Neural cell (in vitro differentiated cells): ENCODE data around the gene PRLHR. TPM values are rescaled to one million over a fixed set of nuclear protein-coding genes. Genes with fewer than 3 reads are reported as not detected.

Experiments
- H2AFZ ChIP-seq: fragments of 200-600, 300-800 bp; sonication (generic), shearing (Covaris generic); 2 replicates; pipeline ENCODE4 v1.6.0; 2014; ENCODE audit warnings: low read depth, mild to moderate bottlenecking, antibody characterized with exemption, low read length, moderate library complexity
- H3F3A ChIP-seq: fragments of 200-600 bp; shearing (Covaris generic); 2 replicates; pipeline ENCODE4 v1.6.1; 2016; ENCODE audit warnings: mild to moderate bottlenecking, moderate library complexity, mixed read lengths, antibody characterized with exemption, low read length; ENCODE audit not compliant: insufficient read depth, poor library complexity, severe bottlenecking
- H3K27ac ChIP-seq: fragments of 200-600, 300-800 bp; sonication (generic), shearing (Covaris generic); 2 replicates; pipeline ENCODE4 v1.5.1; 2014; ENCODE audit warnings: mild to moderate bottlenecking, low read length, moderate library complexity
- H3K27me3 ChIP-seq: fragments of 300-800, 200-600 bp; sonication (generic), shearing (Covaris generic); 2 replicates; pipeline ENCODE4 v1.6.0; 2014; ENCODE audit warnings: mild to moderate bottlenecking, low read depth, low read length, moderate library complexity; ENCODE audit not compliant: insufficient read depth
- H3K36me3 ChIP-seq: fragments of 300-800, 200-600 bp; sonication (generic), shearing (Covaris generic); 2 replicates; pipeline ENCODE4 v1.5.1; 2014; ENCODE audit warnings: mild to moderate bottlenecking, antibody characterized with exemption, low read length, moderate library complexity; ENCODE audit not compliant: insufficient read depth
- H3K4me2 ChIP-seq: fragments of 300-800, 200-600 bp; sonication (generic), shearing (Covaris generic); 2 replicates; pipeline ENCODE4 v1.6.0; 2014; ENCODE audit warnings: mild to moderate bottlenecking, low read length
- H3K4me3 ChIP-seq: fragments of 300-800, 200-600 bp; sonication (generic), shearing (Covaris generic); 2 replicates; pipeline ENCODE4 v1.5.1; 2014; ENCODE audit warnings: mild to moderate bottlenecking, low read length, moderate library complexity
- H3K79me2 ChIP-seq: fragments of 200-600 bp; shearing (Covaris generic); replicated peaks from 2 replicates; pipeline ENCODE4 v1.6.0; 2014; ENCODE audit warnings: mild to moderate bottlenecking, low read length, moderate library complexity; ENCODE audit not compliant: insufficient read depth
- H3K9ac ChIP-seq: fragments of 300-800, 200-600 bp; sonication (generic), shearing (Covaris generic); 2 replicates; pipeline ENCODE4 v1.6.1; 2016; ENCODE audit warnings: mild to moderate bottlenecking, low read length, mixed read lengths
- H3K9me2 ChIP-seq: fragments of 200-600 bp; shearing (Covaris generic); 2 replicates; pipeline ENCODE4 v1.6.1; 2016; ENCODE audit warnings: mild to moderate bottlenecking, low read length, mixed read lengths; ENCODE audit not compliant: insufficient read depth
- H3K9me3 ChIP-seq: fragments of 200-600, 300-800 bp; sonication (generic), shearing (Covaris generic); 2 replicates; pipeline ENCODE4 v1.6.1; 2016; ENCODE audit warnings: mild to moderate bottlenecking, mixed run types, low read length, moderate library complexity, mixed read lengths
- H4K20me1 ChIP-seq: fragments of 200-600 bp; shearing (Covaris generic); 2 replicates; pipeline ENCODE4 v1.6.1; 2016; ENCODE audit warnings: mild to moderate bottlenecking, mixed run types; ENCODE audit not compliant: insufficient read depth
- POLR2AphosphoS5 ChIP-seq: IDR thresholded peaks from 2 replicates; pipeline ENCODE4 v1.6.1; 2012
- RAD21 ChIP-seq: fragments of 450-650 bp; conservative IDR thresholded peaks from 2 replicates; pipeline ENCODE4 v1.6.1; 2014; ENCODE audit warnings: antibody characterized with exemption, mild to moderate bottlenecking, moderate library complexity
- SMC3 ChIP-seq: fragments of 450-650 bp; conservative IDR thresholded peaks from 2 replicates; pipeline ENCODE4 v1.6.1; 2014; ENCODE audit warnings: antibody characterized with exemption, mild to moderate bottlenecking, moderate library complexity; ENCODE audit not compliant: poor library complexity
- TAF1 ChIP-seq: IDR thresholded peaks from 2 replicates; pipeline ENCODE4 v1.6.1; 2012; ENCODE audit warnings: low read depth
- polyA plus RNA-seq: library from polyadenylated mRNA; depleted of rRNA; stranded (reverse); fragments of >200 nt; gene quantifications from 2 replicates; pipeline ENCODE4 v1.2.3, GENCODE V29; 2014
- TF ChIP-seq, protein P1 (sequence below): fragments of 450-650 bp; IDR thresholded peaks from 2 replicates; pipeline ENCODE4 v1.5.1; 2014; ENCODE audit warnings: antibody characterized with exemption, mild to moderate bottlenecking, moderate library complexity; ENCODE audit not compliant: poor library complexity, severe bottlenecking
- TF ChIP-seq, protein P2 (sequence below): IDR thresholded peaks from 2 replicates; pipeline ENCODE4 v1.6.1; 2012; ENCODE audit warnings: borderline replicate concordance

Gene PRLHR
- polyA plus RNA-seq, 1 donor from 2014 or later: 0.20 TPM

DNA sequence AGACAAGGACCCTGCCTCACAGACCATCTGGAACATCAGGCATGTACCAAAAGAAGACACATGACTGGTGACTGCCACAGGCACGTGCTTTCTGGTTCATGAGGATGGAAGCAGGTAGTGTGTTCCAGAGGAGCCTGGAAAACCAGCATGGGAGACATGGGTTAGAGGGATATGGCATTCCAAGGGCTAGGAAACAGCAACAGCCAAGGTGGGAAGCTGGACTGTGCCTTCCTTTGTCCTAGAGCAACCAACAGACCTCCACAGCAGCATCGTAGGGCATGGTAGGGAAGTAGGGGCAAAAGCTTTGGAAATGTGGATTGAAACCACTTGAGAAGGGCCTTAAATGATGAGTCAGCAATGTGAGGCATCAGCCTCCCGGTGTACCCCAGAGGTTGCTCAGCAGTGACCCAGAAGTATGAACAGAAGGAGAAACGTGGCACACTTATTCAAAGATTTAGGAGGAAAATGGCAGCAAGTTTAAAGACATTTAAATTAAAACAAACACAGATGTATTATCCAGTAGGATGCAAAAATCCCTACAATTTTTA, 51.0 kb downstream of the PRLHR start:
- Histone ChIP-seq H3K79me2 (no peaks in the 10 kb centered on the region), H3K4me2 (no peak overlapping the region), H3F3A (no peaks in the 10 kb centered on the region), H3K36me3 (no peaks in the 10 kb centered on the region), H2AFZ (no peak overlapping the region), H3K4me3 (no peak overlapping the region), H4K20me1 (no peaks in the 10 kb centered on the region), H3K9me3 (no peaks in the 10 kb centered on the region), H3K9me2 (no peaks in the 10 kb centered on the region), H3K27me3 (no peaks in the 10 kb centered on the region), H3K27ac (no peak overlapping the region), H3K9ac (no peak overlapping the region)
- TF ChIP-seq, protein P1, sequence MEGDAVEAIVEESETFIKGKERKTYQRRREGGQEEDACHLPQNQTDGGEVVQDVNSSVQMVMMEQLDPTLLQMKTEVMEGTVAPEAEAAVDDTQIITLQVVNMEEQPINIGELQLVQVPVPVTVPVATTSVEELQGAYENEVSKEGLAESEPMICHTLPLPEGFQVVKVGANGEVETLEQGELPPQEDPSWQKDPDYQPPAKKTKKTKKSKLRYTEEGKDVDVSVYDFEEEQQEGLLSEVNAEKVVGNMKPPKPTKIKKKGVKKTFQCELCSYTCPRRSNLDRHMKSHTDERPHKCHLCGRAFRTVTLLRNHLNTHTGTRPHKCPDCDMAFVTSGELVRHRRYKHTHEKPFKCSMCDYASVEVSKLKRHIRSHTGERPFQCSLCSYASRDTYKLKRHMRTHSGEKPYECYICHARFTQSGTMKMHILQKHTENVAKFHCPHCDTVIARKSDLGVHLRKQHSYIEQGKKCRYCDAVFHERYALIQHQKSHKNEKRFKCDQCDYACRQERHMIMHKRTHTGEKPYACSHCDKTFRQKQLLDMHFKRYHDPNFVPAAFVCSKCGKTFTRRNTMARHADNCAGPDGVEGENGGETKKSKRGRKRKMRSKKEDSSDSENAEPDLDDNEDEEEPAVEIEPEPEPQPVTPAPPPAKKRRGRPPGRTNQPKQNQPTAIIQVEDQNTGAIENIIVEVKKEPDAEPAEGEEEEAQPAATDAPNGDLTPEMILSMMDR: peak; percentile 10
- TF ChIP-seq, protein P2, sequence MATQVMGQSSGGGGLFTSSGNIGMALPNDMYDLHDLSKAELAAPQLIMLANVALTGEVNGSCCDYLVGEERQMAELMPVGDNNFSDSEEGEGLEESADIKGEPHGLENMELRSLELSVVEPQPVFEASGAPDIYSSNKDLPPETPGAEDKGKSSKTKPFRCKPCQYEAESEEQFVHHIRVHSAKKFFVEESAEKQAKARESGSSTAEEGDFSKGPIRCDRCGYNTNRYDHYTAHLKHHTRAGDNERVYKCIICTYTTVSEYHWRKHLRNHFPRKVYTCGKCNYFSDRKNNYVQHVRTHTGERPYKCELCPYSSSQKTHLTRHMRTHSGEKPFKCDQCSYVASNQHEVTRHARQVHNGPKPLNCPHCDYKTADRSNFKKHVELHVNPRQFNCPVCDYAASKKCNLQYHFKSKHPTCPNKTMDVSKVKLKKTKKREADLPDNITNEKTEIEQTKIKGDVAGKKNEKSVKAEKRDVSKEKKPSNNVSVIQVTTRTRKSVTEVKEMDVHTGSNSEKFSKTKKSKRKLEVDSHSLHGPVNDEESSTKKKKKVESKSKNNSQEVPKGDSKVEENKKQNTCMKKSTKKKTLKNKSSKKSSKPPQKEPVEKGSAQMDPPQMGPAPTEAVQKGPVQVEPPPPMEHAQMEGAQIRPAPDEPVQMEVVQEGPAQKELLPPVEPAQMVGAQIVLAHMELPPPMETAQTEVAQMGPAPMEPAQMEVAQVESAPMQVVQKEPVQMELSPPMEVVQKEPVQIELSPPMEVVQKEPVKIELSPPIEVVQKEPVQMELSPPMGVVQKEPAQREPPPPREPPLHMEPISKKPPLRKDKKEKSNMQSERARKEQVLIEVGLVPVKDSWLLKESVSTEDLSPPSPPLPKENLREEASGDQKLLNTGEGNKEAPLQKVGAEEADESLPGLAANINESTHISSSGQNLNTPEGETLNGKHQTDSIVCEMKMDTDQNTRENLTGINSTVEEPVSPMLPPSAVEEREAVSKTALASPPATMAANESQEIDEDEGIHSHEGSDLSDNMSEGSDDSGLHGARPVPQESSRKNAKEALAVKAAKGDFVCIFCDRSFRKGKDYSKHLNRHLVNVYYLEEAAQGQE: no peak

DNA sequence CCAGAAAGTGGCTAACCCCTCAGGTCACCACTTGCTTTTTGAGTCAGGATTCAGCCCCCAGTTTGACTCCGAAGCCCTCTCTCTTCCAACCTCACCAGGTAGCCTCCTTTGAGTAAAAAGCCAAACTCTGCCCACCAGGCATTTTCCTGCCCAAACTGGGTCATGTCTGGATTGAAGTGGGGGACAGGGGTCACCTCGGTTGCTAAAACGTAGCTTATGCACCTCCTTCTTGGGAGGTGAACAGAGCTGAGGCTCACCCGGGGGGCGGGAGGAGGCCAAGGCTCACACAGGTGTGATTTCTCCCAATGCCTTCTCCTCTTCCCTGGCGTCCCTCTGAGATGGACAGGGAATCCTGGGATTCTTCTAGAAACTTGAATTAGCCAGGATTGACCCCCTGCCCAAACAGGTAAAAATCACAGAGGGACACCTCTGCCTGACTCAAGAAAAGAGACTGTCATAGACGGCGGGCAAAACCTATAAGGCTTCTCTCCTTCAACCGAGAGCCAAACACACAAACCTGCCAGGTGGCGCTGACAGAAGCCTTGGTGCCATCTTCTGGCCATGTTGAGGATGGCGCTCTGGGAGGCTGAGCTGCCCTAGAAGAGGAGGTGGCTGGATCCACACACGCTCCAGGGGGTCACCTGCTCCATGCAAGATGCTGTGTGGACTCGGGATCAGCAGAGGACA, 51.6 kb downstream of the PRLHR start:
- H3K4me3 ChIP-seq: no peak overlapping the region
- H3K79me2 ChIP-seq: no peaks in the 10 kb centered on the region
- H4K20me1 ChIP-seq: no peaks in the 10 kb centered on the region
- H2AFZ ChIP-seq: no peak overlapping the region
- H3K9ac ChIP-seq: no peak overlapping the region
- no peak overlapping the region for H3K27ac ChIP-seq
- TF ChIP-seq RAD21 (peak; percentile 59), TAF1 (no peak), SMC3 (peak; percentile 65), POLR2AphosphoS5 (no peak)
- TF ChIP-seq, protein P2: no peak
- TF ChIP-seq, protein P1: peak; percentile 65
- H3F3A ChIP-seq: no peaks in the 10 kb centered on the region
- no peaks in the 10 kb centered on the region for H3K9me3 ChIP-seq
- no peak overlapping the region for H3K4me2 ChIP-seq
- no peaks in the 10 kb centered on the region for H3K9me2 ChIP-seq
- H3K27me3 ChIP-seq: no peaks in the 10 kb centered on the region
- H3K36me3 ChIP-seq: no peaks in the 10 kb centered on the region
